ENCODE measurements around the gene MYCL.

The MYCL gene

DNA sequence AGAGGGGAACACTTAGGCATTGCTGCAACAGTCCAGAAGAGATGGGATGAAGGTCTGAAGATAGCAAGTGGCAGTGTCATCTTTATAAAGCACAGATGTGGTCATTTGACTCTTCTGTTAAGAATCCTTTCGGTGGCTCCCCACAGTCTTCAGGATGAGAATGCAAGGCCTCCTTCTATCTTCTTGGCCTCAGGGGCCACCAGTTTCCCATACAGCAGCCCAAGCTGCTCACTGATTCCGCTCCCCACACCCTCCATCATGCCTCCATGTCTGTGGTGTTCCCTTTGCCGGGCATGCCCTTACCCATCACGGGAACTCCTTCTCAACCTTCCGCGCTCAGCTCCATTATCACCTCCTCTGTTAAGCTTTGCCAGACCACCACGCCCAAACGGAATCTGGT lies 37.1 kb upstream of the MYCL start:
- TF ChIP-seq ZNF341 (tag by site-specific recombination; IDR thresholded peaks at IDR 0.05; ENCODE audit: low read depth) (no peak), ZNF157 (tag by site-specific recombination; IDR thresholded peaks at IDR 0.05) (no peak), ZNF621 (tag by site-specific recombination; IDR thresholded peaks at IDR 0.05) (no peak), ZNF335 (tag by site-specific recombination; conservative IDR thresholded peaks at IDR 0.05) (no peak), ZNF426 (tag by site-specific recombination; IDR thresholded peaks at IDR 0.05) (no peak)
- TF ChIP-seq, protein P1, sequence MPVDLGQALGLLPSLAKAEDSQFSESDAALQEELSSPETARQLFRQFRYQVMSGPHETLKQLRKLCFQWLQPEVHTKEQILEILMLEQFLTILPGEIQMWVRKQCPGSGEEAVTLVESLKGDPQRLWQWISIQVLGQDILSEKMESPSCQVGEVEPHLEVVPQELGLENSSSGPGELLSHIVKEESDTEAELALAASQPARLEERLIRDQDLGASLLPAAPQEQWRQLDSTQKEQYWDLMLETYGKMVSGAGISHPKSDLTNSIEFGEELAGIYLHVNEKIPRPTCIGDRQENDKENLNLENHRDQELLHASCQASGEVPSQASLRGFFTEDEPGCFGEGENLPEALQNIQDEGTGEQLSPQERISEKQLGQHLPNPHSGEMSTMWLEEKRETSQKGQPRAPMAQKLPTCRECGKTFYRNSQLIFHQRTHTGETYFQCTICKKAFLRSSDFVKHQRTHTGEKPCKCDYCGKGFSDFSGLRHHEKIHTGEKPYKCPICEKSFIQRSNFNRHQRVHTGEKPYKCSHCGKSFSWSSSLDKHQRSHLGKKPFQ (tag by site-specific recombination; IDR thresholded peaks at IDR 0.05): no peak
- TF ChIP-seq, protein P2, sequence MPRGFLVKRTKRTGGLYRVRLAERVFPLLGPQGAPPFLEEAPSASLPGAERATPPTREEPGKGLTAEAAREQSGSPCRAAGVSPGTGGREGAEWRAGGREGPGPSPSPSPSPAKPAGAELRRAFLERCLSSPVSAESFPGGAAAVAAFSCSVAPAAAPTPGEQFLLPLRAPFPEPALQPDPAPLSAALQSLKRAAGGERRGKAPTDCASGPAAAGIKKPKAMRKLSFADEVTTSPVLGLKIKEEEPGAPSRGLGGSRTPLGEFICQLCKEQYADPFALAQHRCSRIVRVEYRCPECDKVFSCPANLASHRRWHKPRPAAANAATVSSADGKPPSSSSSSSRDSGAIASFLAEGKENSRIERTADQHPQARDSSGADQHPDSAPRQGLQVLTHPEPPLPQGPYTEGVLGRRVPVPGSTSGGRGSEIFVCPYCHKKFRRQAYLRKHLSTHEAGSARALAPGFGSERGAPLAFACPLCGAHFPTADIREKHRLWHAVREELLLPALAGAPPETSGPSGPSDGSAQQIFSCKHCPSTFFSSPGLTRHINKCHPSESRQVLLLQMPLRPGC (tag by site-specific recombination; IDR thresholded peaks at IDR 0.05): no peak
- Histone ChIP-seq H3K4me3 (ENCODE audit: low read depth, low read length) (no peak overlapping the region), H3K36me3 (ENCODE audit: control insufficient read depth in 2 of 2, insufficient read depth in 1 of 2, low read length in 2 of 2) (no peaks in the 10 kb centered on the region), H3K9me3 (ENCODE audit: control insufficient read depth, insufficient read depth, low read depth, low read length) (no peaks in the 10 kb centered on the region), H3K4me1 (ENCODE audit: control insufficient read depth, insufficient read depth, low read length) (no peaks in the 10 kb centered on the region), H3K27ac (ENCODE audit: extremely low read depth, low read depth, low read length) (no peak overlapping the region)
- CTCF ChIA-PET: no interaction called here
- POLR2A ChIA-PET: interaction anchor here (1.7 kb wide), 1 partner anchor 17 kb away, joined by 4 read pairs; no protein-coding TSS in a partner anchor

DNA sequence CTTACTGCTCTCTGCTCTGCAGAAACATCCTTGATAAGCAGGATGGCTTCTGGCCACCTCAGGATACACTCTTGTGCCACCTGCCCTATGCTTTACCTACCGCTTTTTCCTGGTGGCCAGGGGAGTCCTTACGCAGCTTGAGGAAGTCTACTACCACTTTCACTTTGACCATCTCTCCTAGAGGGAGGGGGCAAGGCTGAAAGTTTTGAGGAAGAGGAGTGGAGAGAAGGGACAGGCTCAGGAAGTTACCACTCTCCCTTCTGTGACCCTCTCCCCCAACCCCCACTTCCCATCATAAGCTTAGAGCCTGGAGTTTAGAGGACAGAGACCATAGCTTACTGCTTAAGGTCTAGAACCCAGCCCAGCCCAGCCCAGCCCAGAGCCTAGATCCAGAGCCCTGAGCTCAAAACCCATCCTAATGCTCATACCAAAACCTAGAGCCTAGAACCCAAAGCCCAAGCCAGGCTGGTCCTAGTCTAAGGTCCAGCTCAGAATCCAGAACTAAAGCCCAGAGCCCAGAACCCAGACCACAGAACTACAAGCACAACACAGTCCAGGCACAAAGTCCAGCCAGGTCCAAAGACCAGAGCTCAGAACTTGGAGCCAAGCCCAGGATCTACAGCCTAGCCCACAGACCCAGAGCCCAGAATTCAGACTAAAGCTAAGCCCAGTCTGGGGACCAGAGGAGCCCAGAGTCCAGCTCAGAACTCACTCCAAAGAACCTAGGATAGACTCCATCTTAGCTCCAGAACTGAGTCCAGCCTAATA lies 35.2 kb upstream of the MYCL start:
- H3K27ac ChIP-seq (ENCODE audit: extremely low read depth, low read depth, low read length): no peak overlapping the region
- no peaks in the 10 kb centered on the region for H3K4me1 ChIP-seq (ENCODE audit: control insufficient read depth, insufficient read depth, low read length)
- H3K9me3 ChIP-seq (ENCODE audit: control insufficient read depth, insufficient read depth, low read depth, low read length): no peaks in the 10 kb centered on the region
- ChIA-PET CTCF (interaction anchor here (1.1 kb wide), 1 partner anchor 12 kb away, joined by 3 read pairs; no protein-coding TSS in a partner anchor), POLR2A (no interaction called here)
- no peak overlapping the region for H3K4me3 ChIP-seq (ENCODE audit: low read depth, low read length)
- no peak for TF ChIP-seq ZNF157 (tag by site-specific recombination; IDR thresholded peaks at IDR 0.05)
- TF ChIP-seq, protein P3, sequence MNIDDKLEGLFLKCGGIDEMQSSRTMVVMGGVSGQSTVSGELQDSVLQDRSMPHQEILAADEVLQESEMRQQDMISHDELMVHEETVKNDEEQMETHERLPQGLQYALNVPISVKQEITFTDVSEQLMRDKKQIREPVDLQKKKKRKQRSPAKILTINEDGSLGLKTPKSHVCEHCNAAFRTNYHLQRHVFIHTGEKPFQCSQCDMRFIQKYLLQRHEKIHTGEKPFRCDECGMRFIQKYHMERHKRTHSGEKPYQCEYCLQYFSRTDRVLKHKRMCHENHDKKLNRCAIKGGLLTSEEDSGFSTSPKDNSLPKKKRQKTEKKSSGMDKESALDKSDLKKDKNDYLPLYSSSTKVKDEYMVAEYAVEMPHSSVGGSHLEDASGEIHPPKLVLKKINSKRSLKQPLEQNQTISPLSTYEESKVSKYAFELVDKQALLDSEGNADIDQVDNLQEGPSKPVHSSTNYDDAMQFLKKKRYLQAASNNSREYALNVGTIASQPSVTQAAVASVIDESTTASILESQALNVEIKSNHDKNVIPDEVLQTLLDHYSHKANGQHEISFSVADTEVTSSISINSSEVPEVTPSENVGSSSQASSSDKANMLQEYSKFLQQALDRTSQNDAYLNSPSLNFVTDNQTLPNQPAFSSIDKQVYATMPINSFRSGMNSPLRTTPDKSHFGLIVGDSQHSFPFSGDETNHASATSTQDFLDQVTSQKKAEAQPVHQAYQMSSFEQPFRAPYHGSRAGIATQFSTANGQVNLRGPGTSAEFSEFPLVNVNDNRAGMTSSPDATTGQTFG (tag by site-specific recombination; IDR thresholded peaks at IDR 0.05; ENCODE audit: borderline replicate concordance): no peak
- no peak for TF ChIP-seq ZNF510 (tag by site-specific recombination; IDR thresholded peaks at IDR 0.05; ENCODE audit: insufficient replicate concordance)
- TF ChIP-seq, protein P4, sequence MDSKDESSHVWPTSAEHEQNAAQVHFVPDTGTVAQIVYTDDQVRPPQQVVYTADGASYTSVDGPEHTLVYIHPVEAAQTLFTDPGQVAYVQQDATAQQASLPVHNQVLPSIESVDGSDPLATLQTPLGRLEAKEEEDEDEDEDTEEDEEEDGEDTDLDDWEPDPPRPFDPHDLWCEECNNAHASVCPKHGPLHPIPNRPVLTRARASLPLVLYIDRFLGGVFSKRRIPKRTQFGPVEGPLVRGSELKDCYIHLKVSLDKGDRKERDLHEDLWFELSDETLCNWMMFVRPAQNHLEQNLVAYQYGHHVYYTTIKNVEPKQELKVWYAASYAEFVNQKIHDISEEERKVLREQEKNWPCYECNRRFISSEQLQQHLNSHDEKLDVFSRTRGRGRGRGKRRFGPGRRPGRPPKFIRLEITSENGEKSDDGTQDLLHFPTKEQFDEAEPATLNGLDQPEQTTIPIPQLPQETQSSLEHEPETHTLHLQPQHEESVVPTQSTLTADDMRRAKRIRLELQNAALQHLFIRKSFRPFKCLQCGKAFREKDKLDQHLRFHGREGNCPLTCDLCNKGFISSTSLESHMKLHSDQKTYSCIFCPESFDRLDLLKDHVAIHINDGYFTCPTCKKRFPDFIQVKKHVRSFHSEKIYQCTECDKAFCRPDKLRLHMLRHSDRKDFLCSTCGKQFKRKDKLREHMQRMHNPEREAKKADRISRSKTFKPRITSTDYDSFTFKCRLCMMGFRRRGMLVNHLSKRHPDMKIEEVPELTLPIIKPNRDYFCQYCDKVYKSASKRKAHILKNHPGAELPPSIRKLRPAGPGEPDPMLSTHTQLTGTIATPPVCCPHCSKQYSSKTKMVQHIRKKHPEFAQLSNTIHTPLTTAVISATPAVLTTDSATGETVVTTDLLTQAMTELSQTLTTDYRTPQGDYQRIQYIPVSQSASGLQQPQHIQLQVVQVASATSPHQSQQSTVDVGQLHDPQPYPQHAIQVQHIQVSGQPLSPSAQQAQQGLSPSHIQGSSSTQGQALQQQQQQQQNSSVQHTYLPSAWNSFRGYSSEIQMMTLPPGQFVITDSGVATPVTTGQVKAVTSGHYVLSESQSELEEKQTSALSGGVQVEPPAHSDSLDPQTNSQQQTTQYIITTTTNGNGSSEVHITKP (tag by site-specific recombination; IDR thresholded peaks at IDR 0.05): no peak
- TF ChIP-seq SP3 (tag by site-specific recombination; IDR thresholded peaks at IDR 0.05): no peak
- TF ChIP-seq ZNF610 (tag by site-specific recombination; IDR thresholded peaks at IDR 0.05; ENCODE audit: borderline replicate concordance): no peak
- TF ChIP-seq ZNF660 (tag by site-specific recombination; IDR thresholded peaks at IDR 0.05): no peak
- TF ChIP-seq KLF10 (tag by site-specific recombination; IDR thresholded peaks at IDR 0.05): no peak
- TF ChIP-seq, protein P5, sequence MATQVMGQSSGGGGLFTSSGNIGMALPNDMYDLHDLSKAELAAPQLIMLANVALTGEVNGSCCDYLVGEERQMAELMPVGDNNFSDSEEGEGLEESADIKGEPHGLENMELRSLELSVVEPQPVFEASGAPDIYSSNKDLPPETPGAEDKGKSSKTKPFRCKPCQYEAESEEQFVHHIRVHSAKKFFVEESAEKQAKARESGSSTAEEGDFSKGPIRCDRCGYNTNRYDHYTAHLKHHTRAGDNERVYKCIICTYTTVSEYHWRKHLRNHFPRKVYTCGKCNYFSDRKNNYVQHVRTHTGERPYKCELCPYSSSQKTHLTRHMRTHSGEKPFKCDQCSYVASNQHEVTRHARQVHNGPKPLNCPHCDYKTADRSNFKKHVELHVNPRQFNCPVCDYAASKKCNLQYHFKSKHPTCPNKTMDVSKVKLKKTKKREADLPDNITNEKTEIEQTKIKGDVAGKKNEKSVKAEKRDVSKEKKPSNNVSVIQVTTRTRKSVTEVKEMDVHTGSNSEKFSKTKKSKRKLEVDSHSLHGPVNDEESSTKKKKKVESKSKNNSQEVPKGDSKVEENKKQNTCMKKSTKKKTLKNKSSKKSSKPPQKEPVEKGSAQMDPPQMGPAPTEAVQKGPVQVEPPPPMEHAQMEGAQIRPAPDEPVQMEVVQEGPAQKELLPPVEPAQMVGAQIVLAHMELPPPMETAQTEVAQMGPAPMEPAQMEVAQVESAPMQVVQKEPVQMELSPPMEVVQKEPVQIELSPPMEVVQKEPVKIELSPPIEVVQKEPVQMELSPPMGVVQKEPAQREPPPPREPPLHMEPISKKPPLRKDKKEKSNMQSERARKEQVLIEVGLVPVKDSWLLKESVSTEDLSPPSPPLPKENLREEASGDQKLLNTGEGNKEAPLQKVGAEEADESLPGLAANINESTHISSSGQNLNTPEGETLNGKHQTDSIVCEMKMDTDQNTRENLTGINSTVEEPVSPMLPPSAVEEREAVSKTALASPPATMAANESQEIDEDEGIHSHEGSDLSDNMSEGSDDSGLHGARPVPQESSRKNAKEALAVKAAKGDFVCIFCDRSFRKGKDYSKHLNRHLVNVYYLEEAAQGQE (tag by site-specific recombination; IDR thresholded peaks at IDR 0.05): no peak
- TF ChIP-seq ZBTB7A (tag by site-specific recombination; IDR thresholded peaks at IDR 0.05; ENCODE audit: low read depth): no peak
- TF ChIP-seq, protein P6, sequence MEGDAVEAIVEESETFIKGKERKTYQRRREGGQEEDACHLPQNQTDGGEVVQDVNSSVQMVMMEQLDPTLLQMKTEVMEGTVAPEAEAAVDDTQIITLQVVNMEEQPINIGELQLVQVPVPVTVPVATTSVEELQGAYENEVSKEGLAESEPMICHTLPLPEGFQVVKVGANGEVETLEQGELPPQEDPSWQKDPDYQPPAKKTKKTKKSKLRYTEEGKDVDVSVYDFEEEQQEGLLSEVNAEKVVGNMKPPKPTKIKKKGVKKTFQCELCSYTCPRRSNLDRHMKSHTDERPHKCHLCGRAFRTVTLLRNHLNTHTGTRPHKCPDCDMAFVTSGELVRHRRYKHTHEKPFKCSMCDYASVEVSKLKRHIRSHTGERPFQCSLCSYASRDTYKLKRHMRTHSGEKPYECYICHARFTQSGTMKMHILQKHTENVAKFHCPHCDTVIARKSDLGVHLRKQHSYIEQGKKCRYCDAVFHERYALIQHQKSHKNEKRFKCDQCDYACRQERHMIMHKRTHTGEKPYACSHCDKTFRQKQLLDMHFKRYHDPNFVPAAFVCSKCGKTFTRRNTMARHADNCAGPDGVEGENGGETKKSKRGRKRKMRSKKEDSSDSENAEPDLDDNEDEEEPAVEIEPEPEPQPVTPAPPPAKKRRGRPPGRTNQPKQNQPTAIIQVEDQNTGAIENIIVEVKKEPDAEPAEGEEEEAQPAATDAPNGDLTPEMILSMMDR (tag by site-specific recombination; IDR thresholded peaks at IDR 0.05): no peak
- no peaks in the 10 kb centered on the region for H3K36me3 ChIP-seq (ENCODE audit: control insufficient read depth in 2 of 2, insufficient read depth in 1 of 2, low read length in 2 of 2)

All from HEK293 (cell line).